GM12878 (cell line): ENCODE measurements around the gene CFP. TPM values are rescaled to one million over a fixed set of nuclear protein-coding genes. Genes with fewer than 3 reads are reported as not detected.

Experiments used
- ATAC-seq: fragments of 200-7000 bp; cut with Tn5 transposase; 3 replicates; pipeline ENCODE4 v1.9.1; 2020; ENCODE audit warnings: mild to moderate bottlenecking, moderate library complexity
- BruUV-seq: library from RNA; stranded (reverse); fragments of 400-500 nt; replicated peaks from 2 replicates; lab custom pipeline; 2021; lab: Mats Ljungman, UMichigan
- CTCF ChIA-PET: fragments of 300-600 bp; sonication (Branson Sonifier 250); formaldehyde crosslinking; extraction: SDS; loops from one replicate; lab custom pipeline; 2021; ENCODE audit warnings: inconsistent platforms; lab: Yijun Ruan, JAX
- POLR2A ChIA-PET: fragments of 350-600 bp; formaldehyde crosslinking; extraction: SDS; loops from one replicate; lab custom pipeline; 2021; ENCODE audit warnings: inconsistent platforms; lab: Charles Lee
- RAD21 ChIA-PET: fragments of 300-600 bp; sonication (Branson Sonifier 250); formaldehyde crosslinking; loops from one replicate; lab custom pipeline; 2023; ENCODE audit warnings: antibody characterized with exemption; ENCODE audit not compliant: unreplicated experiment; lab: Charles Lee
- SMC1A ChIA-PET: fragments of 300-600 bp; sonication (Branson Sonifier 250); formaldehyde crosslinking; loops from one replicate; lab custom pipeline; 2023; ENCODE audit not compliant: unreplicated experiment, uncharacterized antibody; lab: Charles Lee
- DNase-seq: peaks from one replicate; pipeline ENCODE4 v3.0.0-alpha.2; 2011; ENCODE audit warnings: low read depth, low spot score
- FAIRE-seq: peaks from 3 replicates; lab custom pipeline; 2011; peaks lifted over from hg19 to GRCh38; lab: Jason Lieb, UNC
- H2AFZ ChIP-seq: 2 replicates; pipeline ENCODE4 v1.6.0; 2011; ENCODE audit warnings: low read depth, low read length, control low read depth; ENCODE audit not compliant: control insufficient read depth
- H3K27ac ChIP-seq: 2 replicates; pipeline ENCODE4 v1.5.1; 2011; ENCODE audit warnings: control low read depth; ENCODE audit not compliant: control insufficient read depth, insufficient read depth
- H3K27me3 ChIP-seq, 2 experiments: replicated peaks in 1 of 2; 2 replicates each; pipeline versions ENCODE4 v1.6.0 to v1.6.1; 2011; ENCODE audit warnings: low read length in 1 of 2; ENCODE audit not compliant: control insufficient read depth in 2 of 2, insufficient read depth in 2 of 2
- H3K36me3 ChIP-seq, 2 experiments: 2 replicates each; pipeline ENCODE4 v1.5.1; 2011; ENCODE audit warnings: low read length in 1 of 2; ENCODE audit not compliant: control insufficient read depth in 2 of 2, insufficient read depth in 2 of 2
- H3K4me1 ChIP-seq: 2 replicates; pipeline ENCODE4 v1.6.1; 2011; ENCODE audit warnings: mild to moderate bottlenecking, low read length, moderate library complexity, mixed read lengths; ENCODE audit not compliant: control insufficient read depth, insufficient read depth
- H3K4me2 ChIP-seq: 2 replicates; pipeline ENCODE4 v1.6.0; 2011; ENCODE audit warnings: control low read depth; ENCODE audit not compliant: control insufficient read depth, insufficient read depth
- H3K4me3 ChIP-seq: fragments of 200-600 bp; sonication (generic); 2 replicates; pipeline ENCODE4 v1.5.1; 2016
- H3K79me2 ChIP-seq: 2 replicates; pipeline ENCODE4 v1.6.0; 2011; ENCODE audit warnings: low read length; ENCODE audit not compliant: control insufficient read depth, insufficient read depth
- H3K9ac ChIP-seq: 2 replicates; pipeline ENCODE4 v1.8.0; 2011; ENCODE audit warnings: low read length, control low read depth, mixed read lengths; ENCODE audit not compliant: control insufficient read depth, insufficient read depth
- H3K9me3 ChIP-seq: replicated peaks from 3 replicates; pipeline ENCODE4 v1.5.1; 2011; ENCODE audit warnings: mild to moderate bottlenecking, low read length; ENCODE audit not compliant: control insufficient read depth, insufficient read depth
- H4K20me1 ChIP-seq: 2 replicates; pipeline ENCODE4 v1.6.0; 2011; ENCODE audit not compliant: control insufficient read depth, insufficient read depth
- ATF2 ChIP-seq: IDR thresholded peaks from 2 replicates; pipeline ENCODE4 v1.6.1; 2012; ENCODE audit warnings: low read length, inconsistent platforms
- CREB1 ChIP-seq: IDR thresholded peaks from 2 replicates; pipeline ENCODE4 v1.6.1; 2012; ENCODE audit warnings: low read depth, mild to moderate bottlenecking, inconsistent platforms
- CTCF ChIP-seq, 3 experiments: IDR thresholded peaks in 2 of 3; conservative IDR thresholded peaks in 1 of 3; 2 replicates each; pipeline ENCODE4 v1.5.1; 2011; ENCODE audit warnings: low read depth in 3 of 3, low read length in 3 of 3, mild to moderate bottlenecking in 3 of 3, control low read depth in 2 of 3, moderate library complexity in 2 of 3, inconsistent platforms in 1 of 3, mixed read lengths in 1 of 3; ENCODE audit not compliant: control insufficient read depth in 2 of 3, insufficient read depth in 1 of 3; ENCODE audit errors: extremely low read depth in 1 of 3
- ETV6 ChIP-seq, 2 experiments: fragments of 450-650 bp in 1 of 2; IDR thresholded peaks in 1 of 2; conservative IDR thresholded peaks in 1 of 2; 2 replicates each; pipeline ENCODE4 v1.6.1; 2014; ENCODE audit warnings: antibody characterized with exemption in 1 of 2, borderline replicate concordance in 1 of 2, low read depth in 1 of 2, mild to moderate bottlenecking in 1 of 2, moderate library complexity in 1 of 2
- HDGF ChIP-seq: fragments of 450-650 bp; IDR thresholded peaks from 2 replicates; pipeline ENCODE4 v1.6.1; 2016; ENCODE audit warnings: antibody characterized with exemption
- MAX ChIP-seq: IDR thresholded peaks from 2 replicates; pipeline ENCODE4 v1.6.1; 2012; ENCODE audit warnings: low read depth, low read length, improper control_type of control experiment
- MYC ChIP-seq: IDR thresholded peaks from 2 replicates; pipeline ENCODE4 v1.6.1; 2011; ENCODE audit warnings: mild to moderate bottlenecking, low read length, moderate library complexity, inconsistent platforms; ENCODE audit not compliant: insufficient read depth, insufficient replicate concordance, insufficient read length, severe bottlenecking
- NFXL1 ChIP-seq: fragments of 450-650 bp; IDR thresholded peaks from 2 replicates; pipeline ENCODE4 v1.6.1; 2017; ENCODE audit warnings: antibody characterized with exemption, mild to moderate bottlenecking, borderline replicate concordance
- PBX3 ChIP-seq: IDR thresholded peaks from 2 replicates; pipeline ENCODE4 v1.6.1; 2011; ENCODE audit warnings: mild to moderate bottlenecking, low read depth, low read length, moderate library complexity; ENCODE audit not compliant: insufficient replicate concordance
- RAD21 ChIP-seq: IDR thresholded peaks from 2 replicates; pipeline ENCODE4 v1.6.1; 2011; ENCODE audit warnings: mild to moderate bottlenecking, low read depth, low read length, moderate library complexity; ENCODE audit not compliant: insufficient read depth
- SIN3A ChIP-seq: IDR thresholded peaks from 2 replicates; pipeline ENCODE4 v1.6.1; 2012; ENCODE audit warnings: low read depth, low read length, improper control_type of control experiment
- SMAD1 ChIP-seq: fragments of 450-650 bp; IDR thresholded peaks from 2 replicates; pipeline ENCODE4 v1.6.1; 2018; ENCODE audit warnings: mild to moderate bottlenecking, low read depth; ENCODE audit not compliant: partially characterized antibody
- SP1 ChIP-seq: IDR thresholded peaks from one replicate; pipeline ENCODE4 v1.6.1; 2011; ENCODE audit warnings: low read depth, low read length
- SREBF1 ChIP-seq: IDR thresholded peaks from 2 replicates; pipeline ENCODE4 v1.6.1; 2012; ENCODE audit warnings: mild to moderate bottlenecking, low read length
- USF1 ChIP-seq: IDR thresholded peaks from 2 replicates; pipeline ENCODE4 v1.6.1; 2011; ENCODE audit warnings: borderline replicate concordance, low read depth, mild to moderate bottlenecking, moderate library complexity, mixed read lengths, low read length; ENCODE audit not compliant: insufficient read depth; ENCODE audit errors: extremely low read length
- YBX1 ChIP-seq: fragments of 450-650 bp; IDR thresholded peaks from 2 replicates; pipeline ENCODE4 v1.6.1; 2016; ENCODE audit warnings: antibody characterized with exemption
- WGBS: methylation state at CpG from one replicate; pipeline ENCODE4 v1.1.6; 2016; ENCODE audit warnings: low lambda C conversion rate; ENCODE audit not compliant: insufficient replicate concordance, insufficient coverage; ENCODE audit errors: missing lambda C conversion rate; 5-methylcytosine and 5-hydroxymethylcytosine counted together
- in situ Hi-C: fragments of 300-500 bp; cut with MboI; formaldehyde crosslinking; loops from 9 replicates; pipeline ENCODE4 v1.14.3; 2018; ENCODE audit warnings: mixed read lengths
- intact Hi-C: fragments of 100-400 bp; cut with micrococcal nuclease; formaldehyde crosslinking; loops from one replicate; pipeline ENCODE4 v1.14.2; 2022; ENCODE audit not compliant: unreplicated experiment
- polyA plus RNA-seq, 11 experiments: library from polyadenylated mRNA; depleted of rRNA in 4 of 11; unstranded in 6 of 11; stranded (reverse) in 5 of 11; fragments of >200 nt; fragmentation: Nextera tagmentation in 4 of 11; fragmentation: Illumina TruSeq in 1 of 11; extraction: Ambion mirVana in 4 of 11; extraction: Trizol in 1 of 11; gene quantifications; 1 replicate in 1 of 11; 2 replicates in 10 of 11; pipeline versions ENCODE4 v1.2.1 to v1.2.3, GENCODE V29; 2011 to 2016; ENCODE audit warnings: inconsistent platforms in 2 of 11, missing spikeins in 2 of 11, low read depth in 1 of 11
- total RNA-seq, 4 experiments: library from RNA; depleted of rRNA in 3 of 4; stranded (reverse); fragments of >200 nt in 3 of 4; fragmentation: Illumina TruSeq in 1 of 4; extraction: Trizol in 1 of 4; gene quantifications; 2 replicates each; pipeline versions ENCODE4 v1.2.1 to v1.2.3, GENCODE V29; 2013 to 2021
- TF ChIP-seq, protein P1 (sequence below): fragments of 450-650 bp; IDR thresholded peaks from 2 replicates; pipeline ENCODE4 v1.6.1; 2017; ENCODE audit warnings: low read depth, mild to moderate bottlenecking, moderate library complexity

The CFP gene
- total and polyA plus RNA-seq, 10 of the 15 experiments (the other 5 are each of a cell fraction or from before 2014, with no cell fraction given): 0.72 to 10.1 (median 2.8) TPM

DNA sequence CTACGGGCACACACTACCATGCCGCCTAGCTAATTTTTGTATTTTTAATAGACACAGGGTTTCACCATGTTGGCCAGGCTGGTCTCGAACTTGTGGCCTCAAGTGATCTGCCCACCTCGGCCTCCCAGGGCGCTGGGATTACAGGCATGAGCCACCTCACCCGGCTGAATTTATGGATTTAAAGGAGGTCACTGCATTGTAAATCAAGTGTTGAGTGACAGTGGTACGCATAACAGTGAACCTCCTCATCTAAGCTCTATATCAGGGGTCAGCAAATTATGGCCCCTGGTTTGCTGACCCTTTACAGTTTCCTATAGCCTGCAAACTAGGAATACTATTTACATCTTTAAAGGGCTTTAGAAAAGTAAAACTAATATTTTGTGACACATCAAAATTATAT, 31.8 kb upstream of the CFP start:
- Histone ChIP-seq H3K27ac (no peak overlapping the region), H3K9ac (no peak overlapping the region), H3K9me3 (no peaks in the 10 kb centered on the region), H3K27me3 (no peaks in the 10 kb centered on the region), H4K20me1 (no peaks in the 10 kb centered on the region), H3K79me2 (peaks cover 11% of the 10 kb centered on the region), H3K4me3 (no peak overlapping the region), H3K4me1 (no peaks in the 10 kb centered on the region), H3K36me3 (peaks cover 2 to 4% of the 10 kb centered on the region in 2 experiments; a peak in 3 of 4 replicates), H2AFZ (no peak overlapping the region), H3K4me2 (no peak overlapping the region)
- intact Hi-C loops (no loop called here), in situ Hi-C loops (no loop called here)
- 78% methylated on average over 7 of the region's 7 CpGs for WGBS
- ChIA-PET RAD21 (no interaction called here), SMC1A (no interaction called here), POLR2A (no interaction called here), CTCF (no interaction called here)
- ATAC-seq (no peak), DNase-seq (no peak), FAIRE-seq (no peak)
- BruUV-seq: no TSS peak
- TF ChIP-seq SMAD1 (no peak), CTCF (IDR thresholded peaks at IDR 0.05 in 2 of 3, conservative IDR thresholded peaks at IDR 0.05 in 1 of 3; ENCODE audit: control insufficient read depth in 2 of 3, extremely low read depth in 1 of 3, insufficient read depth in 1 of 3, low read depth in 3 of 3, low read length in 3 of 3) (no peak), ETV6 (conservative IDR thresholded peaks at IDR 0.05 in 1 of 2, IDR thresholded peaks at IDR 0.05 in 1 of 2; ENCODE audit: borderline replicate concordance in 1 of 2, low read depth in 1 of 2) (no peak), SIN3A (no peak), NFXL1 (no peak), RAD21 (no peak), USF1 (no peak), MAX (no peak), MYC (no peak), SREBF1 (no peak), CREB1 (no peak), HDGF (no peak), ATF2 (no peak), PBX3 (no peak), YBX1 (no peak), SP1 (no peak)
- TF ChIP-seq, protein P1, sequence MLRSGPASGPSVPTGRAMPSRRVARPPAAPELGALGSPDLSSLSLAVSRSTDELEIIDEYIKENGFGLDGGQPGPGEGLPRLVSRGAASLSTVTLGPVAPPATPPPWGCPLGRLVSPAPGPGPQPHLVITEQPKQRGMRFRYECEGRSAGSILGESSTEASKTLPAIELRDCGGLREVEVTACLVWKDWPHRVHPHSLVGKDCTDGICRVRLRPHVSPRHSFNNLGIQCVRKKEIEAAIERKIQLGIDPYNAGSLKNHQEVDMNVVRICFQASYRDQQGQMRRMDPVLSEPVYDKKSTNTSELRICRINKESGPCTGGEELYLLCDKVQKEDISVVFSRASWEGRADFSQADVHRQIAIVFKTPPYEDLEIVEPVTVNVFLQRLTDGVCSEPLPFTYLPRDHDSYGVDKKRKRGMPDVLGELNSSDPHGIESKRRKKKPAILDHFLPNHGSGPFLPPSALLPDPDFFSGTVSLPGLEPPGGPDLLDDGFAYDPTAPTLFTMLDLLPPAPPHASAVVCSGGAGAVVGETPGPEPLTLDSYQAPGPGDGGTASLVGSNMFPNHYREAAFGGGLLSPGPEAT: no peak
